ENCODE data around the gene SMC3.

DNA sequence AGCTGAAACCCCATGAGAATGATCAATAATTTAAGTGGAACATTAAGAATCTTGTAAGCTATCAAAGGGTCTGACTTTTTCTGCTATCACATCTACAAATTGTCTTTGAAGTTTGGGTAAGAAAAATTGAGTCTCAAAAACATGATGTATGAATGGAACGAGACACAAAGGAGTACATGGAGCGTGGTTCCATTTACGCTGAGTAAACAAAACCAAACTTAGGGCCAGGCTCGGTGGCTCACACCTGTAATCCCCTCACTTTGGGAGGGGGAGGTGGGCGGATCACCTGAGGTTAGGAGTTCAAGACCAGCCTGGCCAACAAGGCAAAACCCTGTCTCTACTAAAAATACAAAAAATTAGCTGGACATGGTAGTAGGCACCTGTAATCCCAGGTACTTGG lies 24.3 kb downstream of the SMC3 start:
- TF ChIP-seq EED (CRISPR knock-in tag; IDR thresholded peaks at IDR 0.05) (no peak), CBX1 (IDR thresholded peaks at IDR 0.05; ENCODE audit: low read depth) (no peak)
